HG02870 (cell line): ENCODE data around the gene MKNK2.

Source experiments
- ATAC-seq: cut with Tn5 transposase; IDR thresholded peaks from one replicate; pipeline ENCODE4 v1.9.1; 2021; ENCODE audit warnings: mild to moderate bottlenecking, moderate library complexity; ENCODE audit not compliant: unreplicated experiment

MKNK2 gene

GRCh38 chr19:2033115-2033824 lies 17.8 kb downstream of the MKNK2 start:
- no peak for ATAC-seq

- ATAC-seq: no peak
Observed at GRCh38 chr19:2032296-2032941, 18.6 kb downstream of the MKNK2 start.

GRCh38 chr19:2027361-2027760 lies 23.7 kb downstream of the MKNK2 start:
- ATAC-seq: no peak

DNA sequence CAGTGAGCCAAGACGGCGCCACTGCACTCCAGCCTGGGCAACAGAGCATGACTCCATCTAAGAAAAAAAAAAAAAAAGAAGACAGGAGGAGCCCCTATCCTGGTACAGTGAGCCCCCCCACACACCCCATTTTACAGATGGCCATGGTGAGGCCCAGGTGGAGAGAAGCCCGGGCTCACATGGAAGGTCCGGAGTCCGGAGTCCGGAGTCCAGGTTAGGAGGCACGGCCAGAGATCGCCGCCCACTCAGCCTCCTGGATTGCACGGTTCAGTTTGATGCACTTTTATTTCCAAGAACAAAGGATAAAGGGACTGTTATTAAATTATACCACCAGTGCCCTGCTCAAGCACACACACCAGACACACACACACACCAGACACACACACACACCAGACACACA lies 24.3 kb downstream of the MKNK2 start:
- ATAC-seq: no peak

DNA sequence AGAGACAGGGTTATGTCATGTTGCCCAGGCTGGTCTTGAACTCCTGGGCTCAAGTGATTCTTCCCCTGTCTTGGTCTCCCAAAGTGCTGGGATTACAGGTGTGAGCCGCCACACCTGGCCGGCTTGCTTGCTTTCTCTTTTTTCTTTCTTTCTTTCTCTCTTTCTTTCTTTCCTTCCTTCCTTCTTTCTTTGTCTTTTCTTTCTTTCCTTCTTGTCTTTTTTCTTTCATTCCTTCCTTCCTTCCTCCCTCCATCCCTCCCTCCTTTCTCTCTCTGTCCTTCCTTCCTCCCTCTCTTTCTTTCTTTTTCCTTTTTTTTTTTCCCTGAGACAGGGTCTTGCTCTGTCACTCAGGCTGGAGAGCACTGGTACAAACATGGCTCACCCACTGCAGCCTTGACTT lies 28.8 kb downstream of the MKNK2 start:
- no peak for ATAC-seq

- no peak for ATAC-seq
Observed at GRCh38 chr19:2021453-2022140, 29.4 kb downstream of the MKNK2 start.

- ATAC-seq: no peak
Observed at GRCh38 chr19:2018752-2019151, 32.3 kb downstream of the MKNK2 start.

DNA sequence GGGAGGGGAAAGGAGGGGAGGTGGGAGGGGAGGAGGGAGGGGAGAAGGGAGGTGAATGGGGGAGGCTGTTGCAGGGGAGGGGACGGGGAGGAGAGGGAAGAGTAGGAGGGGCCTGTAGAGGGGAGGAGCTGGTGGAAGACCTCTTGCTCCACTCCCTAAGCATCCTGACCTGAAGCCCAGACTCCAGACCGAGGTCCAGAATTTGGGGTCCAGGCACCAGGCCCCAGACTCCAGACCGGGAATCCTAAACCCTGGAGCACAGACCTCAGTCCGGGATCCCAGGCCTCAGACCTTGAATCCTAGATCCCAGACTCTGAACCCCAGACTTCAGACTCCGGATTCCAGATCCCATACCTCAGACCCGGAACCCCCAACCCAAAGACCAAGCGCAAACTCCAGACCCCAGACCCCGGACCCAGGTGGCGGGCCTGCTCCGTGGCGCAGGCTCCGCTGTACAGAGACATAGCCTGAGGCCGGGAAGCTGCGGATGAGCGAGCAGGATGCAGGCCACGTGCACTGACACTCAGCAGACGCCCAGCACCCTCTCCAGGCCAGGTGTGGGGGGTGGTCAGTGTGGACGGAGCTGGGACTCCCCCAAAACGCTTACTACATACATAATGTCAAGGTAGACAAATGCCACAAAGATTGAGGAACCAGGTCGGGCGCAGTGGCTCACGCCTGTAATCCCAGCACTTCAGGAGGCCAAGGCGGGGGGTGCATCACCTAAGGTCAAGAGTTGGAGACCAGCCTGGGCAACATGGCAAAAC lies 34.8 kb downstream of the MKNK2 start:
- no peak for ATAC-seq

DNA sequence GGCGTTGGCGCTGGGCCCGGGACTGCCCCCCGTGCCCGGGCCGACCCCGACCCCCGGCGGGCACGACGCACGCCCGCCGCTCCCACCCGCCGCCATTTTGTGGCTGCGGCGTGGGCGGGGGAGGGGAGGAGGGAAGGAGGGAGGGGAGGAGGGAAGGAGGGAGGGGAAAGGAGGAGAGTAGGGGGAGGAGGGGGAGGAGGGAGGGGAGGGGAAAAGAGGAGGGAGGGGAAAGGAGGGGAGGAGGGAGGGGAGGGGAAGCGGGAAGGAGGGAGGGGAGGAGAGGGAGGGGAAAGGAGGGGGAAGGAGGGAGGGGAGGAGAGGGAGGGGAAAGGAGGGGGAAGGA lies 35.5 kb downstream of the MKNK2 start, which contains the start of gene BTBD2:
TSS of gene BTBD2 (minus strand) at position 107 of the 343 bp plus-strand sequence. CDS start at position 96, 11 bp downstream.
- no peak for ATAC-seq

DNA sequence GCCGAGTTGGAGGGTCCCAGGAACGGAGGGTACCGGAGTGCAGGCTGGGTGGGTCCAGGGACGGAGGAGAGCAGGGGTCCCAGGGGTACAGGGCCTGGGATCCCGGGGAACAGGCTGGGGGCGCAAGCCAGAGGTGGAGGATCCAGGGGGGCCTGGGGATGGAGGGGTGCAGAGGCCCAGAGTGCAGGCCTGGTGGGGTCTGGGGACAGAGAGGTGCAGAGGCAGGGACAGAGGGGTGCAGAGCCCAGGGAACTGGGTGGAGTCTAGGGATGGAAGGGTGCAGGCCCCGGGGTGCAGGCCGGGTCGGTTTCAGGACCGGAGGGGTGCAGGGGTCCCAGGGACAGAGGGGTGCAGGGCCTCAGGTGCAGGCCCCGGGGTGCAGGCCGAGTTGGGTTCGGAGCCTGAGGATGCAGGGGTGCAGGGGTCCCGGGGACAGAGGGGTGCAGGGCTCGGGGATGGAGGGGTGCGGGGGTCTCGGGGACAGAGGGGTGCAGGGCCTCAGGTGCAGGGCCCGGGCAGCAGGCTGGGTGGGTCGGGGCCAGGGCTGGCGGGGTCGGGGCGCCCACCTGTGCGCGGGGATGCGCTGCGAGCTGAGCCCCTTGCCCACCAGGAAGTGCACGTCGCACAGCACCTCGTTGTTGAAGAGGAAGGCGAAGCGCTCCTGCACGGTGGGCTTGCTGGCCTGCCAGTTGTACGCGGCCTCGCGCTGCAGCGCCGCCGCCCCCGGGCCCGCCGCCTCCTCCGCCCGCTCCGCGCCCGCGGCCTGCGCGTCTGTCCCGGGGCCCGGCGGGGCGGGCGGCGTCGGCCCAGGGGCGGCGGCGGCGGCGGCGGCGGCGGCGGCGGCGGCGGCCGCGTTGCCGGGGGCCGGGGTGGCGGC lies 36.1 kb downstream of the MKNK2 start:
- no peak for ATAC-seq

- no peak for ATAC-seq
Observed at GRCh38 chr19:2014131-2014571, 36.9 kb downstream of the MKNK2 start.

DNA sequence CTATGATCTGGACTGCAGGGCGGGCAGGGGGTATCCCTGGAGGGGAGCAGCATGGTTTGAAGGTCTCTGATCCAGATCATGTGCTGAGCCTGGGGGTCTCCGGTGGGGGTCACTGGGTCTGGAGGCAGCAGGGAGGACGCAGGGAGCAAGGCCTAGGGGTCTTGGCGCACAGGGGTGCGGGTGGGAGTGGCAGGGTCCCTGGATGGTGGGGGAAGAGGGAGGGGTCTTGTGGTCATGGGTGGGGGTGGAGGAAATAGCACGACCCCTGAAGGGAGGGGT lies 37.4 kb downstream of the MKNK2 start:
- ATAC-seq: no peak

GRCh38 chr19:2012941-2013682 lies 37.9 kb downstream of the MKNK2 start:
- no peak for ATAC-seq

- no peak for ATAC-seq
Observed at GRCh38 chr19:2011169-2011568, 39.9 kb downstream of the MKNK2 start.

GRCh38 chr19:2010135-2010668 lies 40.8 kb downstream of the MKNK2 start:
- no peak for ATAC-seq

- no peak for ATAC-seq
Observed at GRCh38 chr19:2003874-2004273, 47.2 kb downstream of the MKNK2 start.

DNA sequence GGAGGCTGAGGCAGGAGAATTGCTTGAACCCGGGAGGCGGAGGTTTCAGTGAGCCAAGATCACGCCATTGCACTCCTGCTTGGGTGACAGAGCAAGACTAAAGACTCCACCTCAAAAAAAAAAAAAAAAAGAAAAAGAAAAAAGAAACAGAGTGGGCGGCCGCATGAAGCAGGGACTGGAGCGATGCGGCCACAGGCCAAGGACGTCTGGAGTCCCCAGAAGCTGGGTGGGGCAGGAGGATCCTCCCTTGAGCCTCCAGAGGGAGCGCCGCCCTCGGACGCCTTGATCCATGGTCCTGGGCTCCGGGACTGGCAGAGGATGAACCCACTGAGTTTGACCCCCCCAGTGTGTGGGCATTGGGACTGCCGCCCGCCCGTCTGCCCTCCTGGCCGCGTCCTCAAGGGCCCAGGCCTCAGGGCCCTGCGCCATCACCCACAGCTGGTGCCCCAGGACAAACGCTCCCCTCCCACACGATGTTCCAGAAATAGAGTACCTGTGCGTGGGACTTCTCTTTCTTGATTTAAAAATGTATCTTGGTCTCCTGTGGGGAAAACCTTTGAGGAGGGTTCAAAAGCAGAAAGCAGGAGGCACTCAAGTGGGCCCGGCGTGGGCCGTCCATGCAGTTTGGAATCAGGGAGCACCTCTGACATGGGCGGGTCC lies 51.1 kb downstream of the MKNK2 start:
- no peak for ATAC-seq

- ATAC-seq: no peak
Observed at GRCh38 chr19:1998712-1999708, 52.0 kb downstream of the MKNK2 start.
